OCI-M1 (cell line): ENCODE data around the gene NR4A2.
A peak's percentile ranks its signal among the peaks of the same experiment; 100 is the strongest.

Experiments
- DNase-seq: peaks from one replicate; lab custom pipeline; 2025; lab: John Stamatoyannopoulos, UW

NR4A2 gene

GRCh38 chr2:156332534-156333273 is at the start of gene NR4A2:
Gene NR4A2 (minus strand): TSS chr2:156332721. CDS start chr2:156330186, 2,535 bp downstream.
- DNase-seq, result peak; percentile 94

DNA sequence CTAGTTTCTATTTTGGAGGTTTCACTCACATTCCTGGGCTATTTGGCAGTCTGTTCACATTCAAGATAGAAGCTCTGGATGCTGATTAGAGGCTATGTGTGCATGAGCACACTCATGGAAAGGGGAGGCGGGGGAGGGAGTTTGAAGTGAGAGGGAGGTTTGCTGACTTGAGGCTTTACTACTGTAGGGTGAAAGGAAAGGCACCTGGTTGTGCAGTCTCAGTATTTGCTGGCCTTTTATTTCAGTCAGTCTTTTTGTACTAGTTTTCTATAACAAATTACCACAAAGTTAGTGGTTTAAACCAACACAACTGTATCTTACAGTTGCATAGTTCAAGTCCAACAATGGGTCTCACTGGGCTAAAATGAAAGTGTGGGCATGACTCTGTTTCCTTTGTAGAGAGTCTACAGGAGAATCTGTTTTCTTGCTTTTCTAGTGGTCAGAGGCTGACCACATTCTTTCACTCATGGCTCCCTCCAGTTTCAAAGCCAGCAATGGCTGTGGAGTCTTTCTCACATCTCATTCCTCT is 47.7 kb upstream of the NR4A2 start:
- DNase-seq, result peak; percentile 76

GRCh38 chr2:156379714-156380113 is 47.2 kb upstream of the NR4A2 start:
- DNase-seq, result no peak

GRCh38 chr2:156379071-156379470 is 46.5 kb upstream of the NR4A2 start:
- DNase-seq, result peak; percentile 25

GRCh38 chr2:156366753-156367152 is 34.2 kb upstream of the NR4A2 start:
- DNase-seq, result no peak

DNA sequence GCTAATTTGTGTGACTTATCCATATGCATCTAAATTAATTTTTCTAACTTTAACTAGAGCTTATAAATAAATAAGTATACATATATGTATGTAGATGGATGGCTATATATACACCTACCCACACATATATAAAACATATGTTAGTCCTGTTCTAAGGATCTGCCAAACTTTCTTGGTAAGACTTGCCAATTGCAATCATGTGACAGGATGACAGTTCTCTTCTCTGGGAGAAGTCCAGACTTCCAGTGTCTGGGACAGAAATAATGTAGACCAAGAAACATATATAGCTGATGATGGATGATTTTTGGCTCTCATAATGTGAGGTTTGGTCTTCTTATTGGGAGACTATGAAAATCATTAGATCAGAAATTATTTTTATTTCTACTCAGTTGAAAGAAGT is 30.6 kb upstream of the NR4A2 start:
- no peak for DNase-seq

- DNase-seq, result peak; percentile 14
These were observed 23.7 kb upstream of the NR4A2 start for GRCh38 chr2:156356014-156356754.

DNA sequence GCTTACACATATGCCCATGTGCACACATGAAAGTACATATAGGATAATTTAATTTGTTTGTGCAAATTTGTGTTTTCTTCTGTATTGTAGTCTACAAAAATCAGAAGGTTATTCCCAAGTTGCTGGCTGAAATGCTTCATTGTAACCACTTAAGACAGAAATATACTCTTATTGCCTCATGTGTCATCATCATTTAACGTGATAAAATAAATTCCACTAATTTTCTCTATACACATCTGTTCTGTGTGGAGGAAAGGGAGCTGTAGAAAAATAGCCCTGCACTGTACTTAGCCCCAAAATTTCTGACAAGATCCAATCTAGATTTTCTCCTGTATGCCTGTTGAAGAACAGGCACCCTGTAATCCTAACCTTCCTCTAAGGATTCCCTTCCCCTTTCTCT is 20.4 kb upstream of the NR4A2 start:
- DNase-seq, result no peak

- DNase-seq, result no peak
These were observed 18.0 kb upstream of the NR4A2 start for GRCh38 chr2:156350374-156351142.

DNA sequence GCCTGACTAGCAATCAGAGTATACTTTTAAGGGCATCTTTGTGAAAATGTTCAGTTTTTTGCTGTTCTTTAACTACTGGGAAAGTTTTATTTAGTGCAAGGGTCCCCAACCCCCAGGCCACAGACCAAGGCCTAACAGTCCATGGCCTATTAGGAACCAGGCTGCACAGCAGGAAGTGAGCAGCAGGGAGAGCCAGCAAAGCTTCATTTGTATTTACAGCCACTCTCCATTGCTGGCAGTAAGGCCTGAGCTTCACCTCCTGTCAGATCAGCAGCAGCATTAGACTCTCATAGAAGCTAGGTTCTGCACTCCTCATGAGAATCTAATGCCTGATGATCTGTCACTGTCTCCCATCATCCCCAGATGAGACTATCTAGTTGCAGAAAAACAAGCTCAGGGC is 17.1 kb upstream of the NR4A2 start:
- no peak for DNase-seq

DNA sequence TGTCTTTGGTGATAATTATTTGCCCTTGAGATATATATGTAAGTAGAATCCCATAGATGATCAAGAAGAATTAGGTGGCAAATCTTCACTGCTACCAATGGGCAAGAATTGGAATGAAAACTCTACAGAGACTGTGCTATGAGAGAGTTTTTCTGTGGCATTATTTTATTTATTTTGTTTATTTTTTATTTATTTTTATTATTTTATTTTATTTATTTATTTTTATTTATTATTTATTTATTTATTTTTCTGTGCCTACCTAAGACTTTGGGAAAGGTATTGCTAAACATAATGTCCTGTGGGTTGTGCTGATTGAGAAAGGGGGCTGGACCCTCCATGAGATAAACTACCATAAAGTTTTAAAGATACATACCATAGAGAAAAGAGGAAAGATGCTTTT is 16.6 kb upstream of the NR4A2 start:
- DNase-seq, result no peak

- no peak for DNase-seq
These were observed 14.9 kb upstream of the NR4A2 start for GRCh38 chr2:156347431-156347830.

DNA sequence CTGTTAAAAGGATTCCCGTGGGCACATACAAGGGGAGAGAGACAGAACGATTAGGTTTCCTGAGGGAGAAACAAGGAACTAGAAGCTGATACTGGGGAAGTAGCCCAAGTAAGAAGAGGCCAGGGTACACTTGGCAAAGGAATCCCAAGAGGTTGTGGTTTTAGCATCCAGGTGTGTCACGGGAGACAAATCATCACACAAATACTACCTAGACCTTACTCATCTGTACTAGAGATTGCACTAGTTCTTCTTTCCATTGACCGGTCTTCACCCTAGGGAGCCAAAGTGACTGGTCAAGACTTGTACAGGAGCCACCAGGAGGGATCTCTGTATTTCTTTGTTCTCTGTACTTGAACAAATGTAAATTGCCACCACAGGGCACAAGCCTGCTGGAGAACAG is 14.2 kb upstream of the NR4A2 start:
- DNase-seq, result no peak

DNA sequence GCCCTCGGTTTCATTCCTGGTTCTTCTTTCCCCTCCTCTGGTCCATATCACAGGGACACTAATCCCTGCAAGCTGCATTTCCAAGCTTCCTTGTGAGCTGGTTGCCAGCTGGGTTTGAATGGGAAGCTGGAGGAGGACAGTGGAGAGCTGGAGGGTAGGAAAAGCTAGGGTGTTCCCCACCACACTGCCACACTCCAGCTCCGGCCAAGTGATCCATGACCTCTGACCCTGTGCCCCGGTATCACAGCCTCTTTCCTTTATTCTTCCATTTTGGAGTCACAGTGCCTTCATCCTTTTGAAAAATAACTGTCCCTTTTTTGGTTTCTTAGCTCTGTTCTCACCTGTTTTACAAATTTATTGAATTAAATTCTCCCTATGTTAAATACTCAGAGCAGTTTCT is 13.1 kb upstream of the NR4A2 start:
- DNase-seq, result no peak

GRCh38 chr2:156343940-156344301 is 11.4 kb upstream of the NR4A2 start:
- peak; percentile 58 for DNase-seq

GRCh38 chr2:156343096-156343939 is 10.8 kb upstream of the NR4A2 start:
- peak; percentile 72 for DNase-seq

- peak; percentile 94 for DNase-seq
These were observed 10.0 kb upstream of the NR4A2 start for GRCh38 chr2:156342254-156343095.

GRCh38 chr2:156341452-156342253 is 9.1 kb upstream of the NR4A2 start:
- peak; percentile 97 for DNase-seq

GRCh38 chr2:156340804-156341451 is 8.4 kb upstream of the NR4A2 start:
- peak; percentile 86 for DNase-seq
